Measurements from ENCODE around the gene C11orf21. TPM values are rescaled to one million over a fixed set of nuclear protein-coding genes. Genes with fewer than 3 reads are reported as not detected.

Gene C11orf21
- total and polyA plus RNA-seq, 8 donors, result 1.2 to 6.9 (median 1.8) TPM

GRCh38 chr11:2260491-2261364 is 41.0 kb downstream of the C11orf21 start:
- DNase-seq (peak in 1 of 4 donors; percentile 65), ATAC-seq (no peak)
- Histone ChIP-seq H3K27me3 (no peaks in the 10 kb centered on the region), H3K27ac (no peak overlapping the region), H3K9me3 (no peaks in the 10 kb centered on the region), H3K4me1 (peaks cover 0 to 11% of the 10 kb centered on the region in 2 donors), H3K36me3 (no peaks in the 10 kb centered on the region), H3K4me3 (no peak overlapping the region)
- TF ChIP-seq, protein P1, sequence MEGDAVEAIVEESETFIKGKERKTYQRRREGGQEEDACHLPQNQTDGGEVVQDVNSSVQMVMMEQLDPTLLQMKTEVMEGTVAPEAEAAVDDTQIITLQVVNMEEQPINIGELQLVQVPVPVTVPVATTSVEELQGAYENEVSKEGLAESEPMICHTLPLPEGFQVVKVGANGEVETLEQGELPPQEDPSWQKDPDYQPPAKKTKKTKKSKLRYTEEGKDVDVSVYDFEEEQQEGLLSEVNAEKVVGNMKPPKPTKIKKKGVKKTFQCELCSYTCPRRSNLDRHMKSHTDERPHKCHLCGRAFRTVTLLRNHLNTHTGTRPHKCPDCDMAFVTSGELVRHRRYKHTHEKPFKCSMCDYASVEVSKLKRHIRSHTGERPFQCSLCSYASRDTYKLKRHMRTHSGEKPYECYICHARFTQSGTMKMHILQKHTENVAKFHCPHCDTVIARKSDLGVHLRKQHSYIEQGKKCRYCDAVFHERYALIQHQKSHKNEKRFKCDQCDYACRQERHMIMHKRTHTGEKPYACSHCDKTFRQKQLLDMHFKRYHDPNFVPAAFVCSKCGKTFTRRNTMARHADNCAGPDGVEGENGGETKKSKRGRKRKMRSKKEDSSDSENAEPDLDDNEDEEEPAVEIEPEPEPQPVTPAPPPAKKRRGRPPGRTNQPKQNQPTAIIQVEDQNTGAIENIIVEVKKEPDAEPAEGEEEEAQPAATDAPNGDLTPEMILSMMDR (IDR thresholded peaks at IDR 0.05), result no peak
- intact Hi-C loops (cut with DNase I), result no loop called here

DNA sequence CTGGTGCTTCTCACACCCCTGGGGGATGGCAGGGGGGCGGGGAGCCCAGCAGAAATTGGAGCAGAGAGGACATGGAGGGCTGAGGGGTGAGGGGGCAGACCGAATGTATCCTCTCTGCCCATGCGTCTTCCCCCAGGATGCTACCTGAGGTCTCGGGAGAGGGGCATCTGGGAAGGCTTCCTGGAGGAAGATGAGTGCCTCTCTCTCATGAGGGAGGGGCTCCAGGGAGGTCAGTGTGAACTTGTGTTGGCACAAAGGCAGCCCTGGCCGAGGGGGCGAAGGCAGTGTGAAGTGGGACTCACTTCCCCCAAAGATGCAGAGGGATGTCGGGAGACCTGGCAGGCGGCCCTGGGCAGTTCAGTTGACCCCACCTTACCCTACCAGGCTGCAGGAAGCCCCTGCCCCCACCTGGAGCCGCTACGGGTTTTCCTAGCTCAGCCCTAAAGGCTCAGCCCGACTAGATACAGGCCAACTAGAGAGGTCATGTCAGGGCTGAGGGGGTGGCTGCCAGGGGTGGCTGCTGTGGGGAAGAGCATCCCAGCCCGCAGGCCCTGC is 41.7 kb downstream of the C11orf21 start:
- Histone ChIP-seq H3K9me3 (peaks cover 0 to under 1% of the 10 kb centered on the region in 2 donors), H3K27me3 (no peaks in the 10 kb centered on the region), H3K36me3 (no peaks in the 10 kb centered on the region), H3K27ac (no peak overlapping the region), H3K4me3 (no peak overlapping the region), H3K4me1 (peaks cover 0 to 3% of the 10 kb centered on the region in 2 donors)
- ATAC-seq, result no peak
- TF ChIP-seq, protein P1 (IDR thresholded peaks at IDR 0.05), result no peak
- intact Hi-C loops (cut with DNase I), result no loop called here
- no peak for DNase-seq

GRCh38 chr11:2259466-2259830 is 42.3 kb downstream of the C11orf21 start:
- H3K9me3 ChIP-seq, result peaks cover 0 to 3% of the 10 kb centered on the region in 2 donors
- DNase-seq (peak in 1 of 4 donors; percentile 51), ATAC-seq (no peak)
- TF ChIP-seq, protein P1 (IDR thresholded peaks at IDR 0.05), result no peak
- no peak overlapping the region for H3K27ac ChIP-seq
- intact Hi-C loops (cut with DNase I), result no loop called here
- H3K36me3 ChIP-seq, result no peaks in the 10 kb centered on the region
- no peaks in the 10 kb centered on the region for H3K27me3 ChIP-seq
- no peaks in the 10 kb centered on the region for H3K4me1 ChIP-seq
- no peak overlapping the region for H3K4me3 ChIP-seq

GRCh38 chr11:2258501-2259465 is 42.9 kb downstream of the C11orf21 start:
- H3K9me3 ChIP-seq, result peaks cover 0 to 6% of the 10 kb centered on the region in 2 donors
- ATAC-seq (no peak), DNase-seq (peak in 1 of 4 donors; percentile 61)
- H3K4me1 ChIP-seq, result no peaks in the 10 kb centered on the region
- H3K27ac ChIP-seq, result no peak overlapping the region
- intact Hi-C loops (cut with DNase I), result no loop called here
- H3K36me3 ChIP-seq, result no peaks in the 10 kb centered on the region
- no peak overlapping the region for H3K4me3 ChIP-seq
- TF ChIP-seq, protein P1 (IDR thresholded peaks at IDR 0.05), result no peak
- H3K27me3 ChIP-seq, result no peaks in the 10 kb centered on the region
